Astrocyte (in vitro differentiated cells and primary cell): ENCODE measurements around the gene OGFOD2.

Experiments
- EZH2 ChIP-seq: IDR thresholded peaks from 2 replicates; pipeline ENCODE4 v1.6.1; 2012; ENCODE audit warnings: mild to moderate bottlenecking, low read length, inconsistent platforms; ENCODE audit not compliant: insufficient read depth
- TF ChIP-seq, protein P1 (sequence below): IDR thresholded peaks from 2 replicates; pipeline ENCODE4 v1.5.1; 2011; ENCODE audit warnings: low read depth, mild to moderate bottlenecking, inconsistent platforms, low read length, moderate library complexity; ENCODE audit not compliant: insufficient read depth

DNA sequence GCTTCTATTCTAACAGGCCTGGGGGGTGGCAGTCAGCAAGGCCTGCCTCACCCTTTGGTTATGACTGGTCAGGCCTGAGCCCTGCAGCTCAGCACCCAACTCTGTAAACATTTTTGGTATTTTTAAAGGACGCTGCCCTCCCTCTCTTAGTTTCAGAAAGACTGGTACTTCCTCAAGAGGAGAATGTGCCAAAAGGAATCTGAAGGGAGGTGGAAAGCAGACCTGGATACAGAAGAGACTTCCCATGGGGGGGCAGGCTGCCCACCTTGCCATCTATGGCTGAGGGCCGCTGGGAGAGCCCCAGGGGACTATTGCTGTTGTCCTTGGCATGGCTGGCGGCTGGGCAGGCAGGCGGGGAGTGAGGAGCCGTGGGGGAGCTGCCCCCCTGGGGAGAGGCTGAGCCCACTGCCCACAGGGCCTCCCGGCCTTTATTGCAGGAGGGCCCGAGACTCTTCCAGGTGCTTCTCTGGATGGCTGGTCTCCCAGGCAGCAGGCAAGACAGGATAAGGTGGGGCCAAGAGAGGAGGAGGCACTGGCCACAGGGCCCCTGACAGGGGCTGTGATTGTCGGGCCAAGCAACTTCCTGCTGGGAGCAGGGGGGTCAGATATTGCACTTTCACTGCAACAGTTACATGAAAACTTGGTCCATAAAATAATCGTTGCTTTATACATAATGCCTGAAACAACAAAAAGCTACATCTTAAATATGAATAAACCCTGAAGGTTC lies 8.9 kb downstream of the OGFOD2 start:
- TF ChIP-seq, protein P1, sequence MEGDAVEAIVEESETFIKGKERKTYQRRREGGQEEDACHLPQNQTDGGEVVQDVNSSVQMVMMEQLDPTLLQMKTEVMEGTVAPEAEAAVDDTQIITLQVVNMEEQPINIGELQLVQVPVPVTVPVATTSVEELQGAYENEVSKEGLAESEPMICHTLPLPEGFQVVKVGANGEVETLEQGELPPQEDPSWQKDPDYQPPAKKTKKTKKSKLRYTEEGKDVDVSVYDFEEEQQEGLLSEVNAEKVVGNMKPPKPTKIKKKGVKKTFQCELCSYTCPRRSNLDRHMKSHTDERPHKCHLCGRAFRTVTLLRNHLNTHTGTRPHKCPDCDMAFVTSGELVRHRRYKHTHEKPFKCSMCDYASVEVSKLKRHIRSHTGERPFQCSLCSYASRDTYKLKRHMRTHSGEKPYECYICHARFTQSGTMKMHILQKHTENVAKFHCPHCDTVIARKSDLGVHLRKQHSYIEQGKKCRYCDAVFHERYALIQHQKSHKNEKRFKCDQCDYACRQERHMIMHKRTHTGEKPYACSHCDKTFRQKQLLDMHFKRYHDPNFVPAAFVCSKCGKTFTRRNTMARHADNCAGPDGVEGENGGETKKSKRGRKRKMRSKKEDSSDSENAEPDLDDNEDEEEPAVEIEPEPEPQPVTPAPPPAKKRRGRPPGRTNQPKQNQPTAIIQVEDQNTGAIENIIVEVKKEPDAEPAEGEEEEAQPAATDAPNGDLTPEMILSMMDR, result no peak
- TF ChIP-seq EZH2, result no peak
